Suprapubic skin (tissue), 4 donors: ENCODE results near the gene NUDT12. TPM values are rescaled to one million over a fixed set of nuclear protein-coding genes. Genes with fewer than 3 reads are reported as not detected.
A peak's percentile ranks its signal among the peaks of the same experiment; 100 is the strongest.

Experiments used
- DNase-seq, 2 donors: peaks; one replicate each; pipeline ENCODE4 v3.0.0-alpha.2; 2019; ENCODE audit warnings: low spot score in 2 of 2
- H3K27ac ChIP-seq: fragments of 200-600 bp; sonication (generic); one replicate; pipeline ENCODE4 v1.5.1; 2019
- H3K27me3 ChIP-seq: fragments of 200-600 bp; sonication (generic); one replicate; pipeline ENCODE4 v1.5.1; 2019
- H3K36me3 ChIP-seq: fragments of 200-600 bp; sonication (generic); one replicate; pipeline ENCODE4 v1.5.1; 2019
- H3K4me1 ChIP-seq: fragments of 200-600 bp; sonication (generic); one replicate; pipeline ENCODE4 v1.5.1; 2019
- H3K4me3 ChIP-seq: fragments of 200-600 bp; sonication (generic); one replicate; pipeline ENCODE4 v1.5.1; 2019; ENCODE audit warnings: mild to moderate bottlenecking
- H3K9me3 ChIP-seq: fragments of 200-600 bp; sonication (generic); one replicate; pipeline ENCODE4 v1.5.1; 2019
- CTCF ChIP-seq, 2 donors: fragments of 200-600 bp in 1 of 2; fragments of 450-650 bp in 1 of 2; sonication (generic) in 1 of 2; IDR thresholded peaks; one replicate each; pipeline ENCODE4 v1.5.1; 2016 to 2019; ENCODE audit warnings: antibody characterized with exemption in 2 of 2, mild to moderate bottlenecking in 1 of 2, moderate library complexity in 1 of 2
- EP300 ChIP-seq: sonication (generic); formaldehyde crosslinking; IDR thresholded peaks from one replicate; pipeline ENCODE4 v1.6.1; 2017; ENCODE audit warnings: antibody characterized with exemption
- POLR2A ChIP-seq, 2 donors: fragments of 450-650 bp; IDR thresholded peaks; one replicate each; pipeline ENCODE4 v1.6.1; 2017; ENCODE audit warnings: antibody characterized with exemption in 2 of 2, mild to moderate bottlenecking in 2 of 2, moderate library complexity in 2 of 2
- POLR2AphosphoS5 ChIP-seq, 3 donors: sonication (generic); formaldehyde crosslinking; IDR thresholded peaks; one replicate each; pipeline ENCODE4 v1.6.1; 2017; ENCODE audit warnings: antibody characterized with exemption in 3 of 3
- WGBS: methylation state at CpG from one replicate; pipeline ENCODE4 v1.1.5; 2018; 5-methylcytosine and 5-hydroxymethylcytosine counted together
- total RNA-seq, 4 donors: library from RNA; depleted of rRNA; stranded (reverse); fragments of >200 nt; gene quantifications; one replicate each; pipeline ENCODE4 v1.1.0, GENCODE V29; 2016

NUDT12 gene
- total RNA-seq: 10 to 100 TPM in 3 of 4 donors, 1 to 10 TPM in 1; 8.4 to 25.8 (median 12.6) TPM

- H3K4me3 ChIP-seq: peak within 1 kb of the TSS; percentile 84
- peak within 1 kb of the TSS; percentile 83 for H3K27ac ChIP-seq
- no peaks in the 10 kb centered on the region for H3K27me3 ChIP-seq
- H3K36me3 ChIP-seq: peaks cover under 1% of the 10 kb centered on the region
- H3K4me1 ChIP-seq: peaks cover 13% of the 10 kb centered on the region
- WGBS: 2% methylated on average over 36 of the region's 37 CpGs
- H3K9me3 ChIP-seq: no peaks in the 10 kb centered on the region
- no peak for TF ChIP-seq CTCF (IDR thresholded peaks at IDR 0.05)
- no peak for TF ChIP-seq EP300
- TF ChIP-seq POLR2A (IDR thresholded peaks at IDR 0.05): peak in 1 of 2 donors; percentile 22
- no peak for TF ChIP-seq POLR2AphosphoS5 (IDR thresholded peaks at IDR 0.05)
- peak; percentile 78 to 80 for DNase-seq
Observed at GRCh38 chr5:103562453-103563157, at the start of gene NUDT12. NUDT12 (minus strand) TSS chr5:103562789; CDS start chr5:103560248, 2,541 bp downstream.

GRCh38 chr5:103607346-103607745 is 44.8 kb upstream of the NUDT12 start:
- TF ChIP-seq POLR2AphosphoS5 (IDR thresholded peaks at IDR 0.05): no peak
- no peak for TF ChIP-seq CTCF (IDR thresholded peaks at IDR 0.05)
- no peak for TF ChIP-seq POLR2A (IDR thresholded peaks at IDR 0.05)
- TF ChIP-seq EP300: no peak
- H3K4me3 ChIP-seq: no peak overlapping the region
- H3K4me1 ChIP-seq: no peaks in the 10 kb centered on the region
- H3K9me3 ChIP-seq: no peaks in the 10 kb centered on the region
- no peaks in the 10 kb centered on the region for H3K36me3 ChIP-seq
- no peaks in the 10 kb centered on the region for H3K27me3 ChIP-seq
- no peak overlapping the region for H3K27ac ChIP-seq
- DNase-seq: no peak

- no peak for DNase-seq
- TF ChIP-seq CTCF (IDR thresholded peaks at IDR 0.05) (no peak), EP300 (no peak), POLR2A (IDR thresholded peaks at IDR 0.05) (no peak), POLR2AphosphoS5 (IDR thresholded peaks at IDR 0.05) (no peak)
- Histone ChIP-seq H3K4me3 (no peak overlapping the region), H3K27me3 (no peaks in the 10 kb centered on the region), H3K9me3 (no peaks in the 10 kb centered on the region), H3K4me1 (no peaks in the 10 kb centered on the region), H3K27ac (no peak overlapping the region), H3K36me3 (no peaks in the 10 kb centered on the region)
- 91% methylated on average over 2 of the region's 2 CpGs for WGBS
Observed at GRCh38 chr5:103605277-103605676, 42.7 kb upstream of the NUDT12 start.

- H3K9me3 ChIP-seq: no peaks in the 10 kb centered on the region
- no peaks in the 10 kb centered on the region for H3K27me3 ChIP-seq
- H3K4me3 ChIP-seq: no peak overlapping the region
- TF ChIP-seq POLR2AphosphoS5 (IDR thresholded peaks at IDR 0.05) (no peak), POLR2A (IDR thresholded peaks at IDR 0.05) (no peak), EP300 (no peak), CTCF (IDR thresholded peaks at IDR 0.05) (no peak)
- H3K36me3 ChIP-seq: no peaks in the 10 kb centered on the region
- DNase-seq: no peak
- no peaks in the 10 kb centered on the region for H3K4me1 ChIP-seq
- no peak overlapping the region for H3K27ac ChIP-seq
Observed at GRCh38 chr5:103602438-103602837, 39.8 kb upstream of the NUDT12 start.

GRCh38 chr5:103601314-103601713 is 38.7 kb upstream of the NUDT12 start:
- Histone ChIP-seq H3K27ac (no peak overlapping the region), H3K9me3 (no peaks in the 10 kb centered on the region), H3K36me3 (no peaks in the 10 kb centered on the region), H3K4me1 (no peaks in the 10 kb centered on the region), H3K27me3 (no peaks in the 10 kb centered on the region), H3K4me3 (no peak overlapping the region)
- 93% methylated on average over 3 of the region's 3 CpGs for WGBS
- no peak for TF ChIP-seq EP300
- TF ChIP-seq CTCF (IDR thresholded peaks at IDR 0.05): no peak
- no peak for TF ChIP-seq POLR2A (IDR thresholded peaks at IDR 0.05)
- TF ChIP-seq POLR2AphosphoS5 (IDR thresholded peaks at IDR 0.05): no peak
- DNase-seq: no peak
